Cardiac fibroblast (primary cell): ENCODE measurements around the gene SBK2.

Source experiments
- DNase-seq, 2 donors: peaks; one replicate each; pipeline versions ENCODE4 v3.0.0 to v3.0.0-alpha.2; 2010; ENCODE audit warnings: low read depth in 2 of 2
- H3K4me3 ChIP-seq, 2 donors: replicated peaks in 1 of 2; 1 replicate in 1 of 2; 2 replicates in 1 of 2; pipeline ENCODE4 v1.5.1; 2011; ENCODE audit warnings: low read depth in 2 of 2, low read length in 2 of 2, mild to moderate bottlenecking in 2 of 2, moderate library complexity in 1 of 2
- TF ChIP-seq, protein P1 (sequence below): IDR thresholded peaks from one replicate; pipeline ENCODE4 v1.5.1; 2011; ENCODE audit warnings: low read depth, mild to moderate bottlenecking, low read length, inconsistent platforms

The SBK2 gene

DNA sequence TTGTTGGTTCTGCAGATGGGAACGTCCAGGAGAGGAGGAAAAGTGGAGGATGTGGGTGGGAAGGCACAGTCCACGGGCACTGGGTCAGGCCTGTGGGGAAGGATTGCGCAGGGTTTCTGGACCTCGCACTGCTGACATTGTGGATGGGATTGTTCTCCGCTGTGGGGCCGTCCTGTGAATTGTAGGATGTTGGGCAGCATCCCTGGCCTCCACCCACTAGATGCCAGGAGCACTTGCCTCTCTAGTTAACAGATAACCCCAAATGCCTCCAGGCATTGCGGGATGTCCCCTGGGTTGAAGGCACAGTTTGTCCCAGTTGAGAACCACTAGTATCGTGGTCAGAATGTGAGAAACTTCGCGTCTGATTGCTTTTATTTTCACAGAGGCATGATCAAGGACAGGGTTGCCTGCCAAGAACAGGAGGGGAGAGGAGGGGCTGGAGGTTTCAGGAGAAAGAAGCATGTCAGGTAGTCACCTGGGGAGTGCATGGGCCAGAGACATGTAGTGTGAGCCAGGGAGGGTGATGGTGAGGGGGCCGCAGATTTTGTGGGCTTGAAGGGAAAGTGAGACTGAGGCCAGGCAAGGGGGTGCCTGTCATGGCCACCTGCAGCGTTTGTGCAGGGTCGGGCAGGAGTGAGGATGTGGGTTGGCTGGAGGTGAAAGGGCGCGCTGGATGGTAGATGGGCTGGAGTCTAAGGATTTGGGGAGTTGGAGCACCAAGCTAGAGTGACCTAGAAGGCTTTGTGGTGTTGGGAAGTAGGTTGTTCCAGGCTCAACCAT lies 57.3 kb downstream of the SBK2 start:
- TF ChIP-seq, protein P1, sequence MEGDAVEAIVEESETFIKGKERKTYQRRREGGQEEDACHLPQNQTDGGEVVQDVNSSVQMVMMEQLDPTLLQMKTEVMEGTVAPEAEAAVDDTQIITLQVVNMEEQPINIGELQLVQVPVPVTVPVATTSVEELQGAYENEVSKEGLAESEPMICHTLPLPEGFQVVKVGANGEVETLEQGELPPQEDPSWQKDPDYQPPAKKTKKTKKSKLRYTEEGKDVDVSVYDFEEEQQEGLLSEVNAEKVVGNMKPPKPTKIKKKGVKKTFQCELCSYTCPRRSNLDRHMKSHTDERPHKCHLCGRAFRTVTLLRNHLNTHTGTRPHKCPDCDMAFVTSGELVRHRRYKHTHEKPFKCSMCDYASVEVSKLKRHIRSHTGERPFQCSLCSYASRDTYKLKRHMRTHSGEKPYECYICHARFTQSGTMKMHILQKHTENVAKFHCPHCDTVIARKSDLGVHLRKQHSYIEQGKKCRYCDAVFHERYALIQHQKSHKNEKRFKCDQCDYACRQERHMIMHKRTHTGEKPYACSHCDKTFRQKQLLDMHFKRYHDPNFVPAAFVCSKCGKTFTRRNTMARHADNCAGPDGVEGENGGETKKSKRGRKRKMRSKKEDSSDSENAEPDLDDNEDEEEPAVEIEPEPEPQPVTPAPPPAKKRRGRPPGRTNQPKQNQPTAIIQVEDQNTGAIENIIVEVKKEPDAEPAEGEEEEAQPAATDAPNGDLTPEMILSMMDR, result no peak
- no peak overlapping the region for H3K4me3 ChIP-seq
- no peak for DNase-seq

DNA sequence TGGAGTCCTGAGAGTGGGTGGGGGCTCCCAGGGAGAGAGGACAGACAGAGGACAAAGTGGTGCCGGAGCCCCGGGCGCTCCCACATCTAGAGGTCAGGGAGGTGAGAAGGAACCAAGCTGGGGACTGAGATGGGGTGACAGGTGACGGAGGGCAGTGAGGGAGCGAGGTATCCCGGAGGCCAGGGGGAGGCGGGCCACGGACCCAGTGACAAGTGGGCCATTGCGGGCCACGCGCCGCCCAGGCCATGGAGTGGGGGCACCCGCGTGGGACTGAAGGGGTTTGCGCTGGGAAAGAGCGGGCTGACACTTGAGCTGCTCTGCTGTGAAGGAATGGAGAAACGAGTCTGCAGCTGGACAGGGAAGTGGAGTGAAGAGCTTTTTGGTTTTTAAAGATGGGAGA lies 57.9 kb downstream of the SBK2 start:
- H3K4me3 ChIP-seq, result no peak overlapping the region
- TF ChIP-seq, protein P1, result no peak
- DNase-seq, result no peak
